Astrocyte (in vitro differentiated cells and primary cell): ENCODE results near the gene WFDC5.

Experiments used
- EZH2 ChIP-seq: IDR thresholded peaks from 2 replicates; pipeline ENCODE4 v1.6.1; 2012; ENCODE audit warnings: mild to moderate bottlenecking, low read length, inconsistent platforms; ENCODE audit not compliant: insufficient read depth
- TF ChIP-seq, protein P1 (sequence below): IDR thresholded peaks from 2 replicates; pipeline ENCODE4 v1.5.1; 2011; ENCODE audit warnings: low read depth, mild to moderate bottlenecking, inconsistent platforms, low read length, moderate library complexity; ENCODE audit not compliant: insufficient read depth

DNA sequence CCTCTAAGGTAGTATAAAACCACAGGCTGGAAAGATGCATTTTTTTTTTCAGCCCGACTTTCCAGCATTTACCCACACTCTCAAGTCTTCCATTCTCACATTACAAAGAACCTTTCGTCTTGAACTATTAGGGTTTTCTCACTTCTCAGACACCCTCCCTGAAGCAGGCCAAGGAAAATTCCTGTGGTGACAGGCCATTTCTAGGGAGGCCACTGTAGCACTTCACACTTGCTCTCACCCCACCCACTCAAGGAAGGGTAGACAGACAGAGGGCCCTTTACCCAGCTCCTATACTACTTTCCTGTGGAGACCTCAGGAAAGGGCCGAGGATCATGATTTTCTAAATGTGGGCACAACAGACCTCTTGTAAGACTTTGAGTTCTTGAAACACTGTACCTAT is 41.8 kb downstream of the WFDC5 start:
- TF ChIP-seq, protein P1, sequence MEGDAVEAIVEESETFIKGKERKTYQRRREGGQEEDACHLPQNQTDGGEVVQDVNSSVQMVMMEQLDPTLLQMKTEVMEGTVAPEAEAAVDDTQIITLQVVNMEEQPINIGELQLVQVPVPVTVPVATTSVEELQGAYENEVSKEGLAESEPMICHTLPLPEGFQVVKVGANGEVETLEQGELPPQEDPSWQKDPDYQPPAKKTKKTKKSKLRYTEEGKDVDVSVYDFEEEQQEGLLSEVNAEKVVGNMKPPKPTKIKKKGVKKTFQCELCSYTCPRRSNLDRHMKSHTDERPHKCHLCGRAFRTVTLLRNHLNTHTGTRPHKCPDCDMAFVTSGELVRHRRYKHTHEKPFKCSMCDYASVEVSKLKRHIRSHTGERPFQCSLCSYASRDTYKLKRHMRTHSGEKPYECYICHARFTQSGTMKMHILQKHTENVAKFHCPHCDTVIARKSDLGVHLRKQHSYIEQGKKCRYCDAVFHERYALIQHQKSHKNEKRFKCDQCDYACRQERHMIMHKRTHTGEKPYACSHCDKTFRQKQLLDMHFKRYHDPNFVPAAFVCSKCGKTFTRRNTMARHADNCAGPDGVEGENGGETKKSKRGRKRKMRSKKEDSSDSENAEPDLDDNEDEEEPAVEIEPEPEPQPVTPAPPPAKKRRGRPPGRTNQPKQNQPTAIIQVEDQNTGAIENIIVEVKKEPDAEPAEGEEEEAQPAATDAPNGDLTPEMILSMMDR, result no peak
- no peak for TF ChIP-seq EZH2
